A549 (cell line): ENCODE results near the gene APP. TPM values are rescaled to one million over a fixed set of nuclear protein-coding genes. Genes with fewer than 3 reads are reported as not detected.

Source experiments
- ATAC-seq, 2 experiments: fragments of 200-7000 bp in 1 of 2; fragments of >200 bp in 1 of 2; cut with Nextera tagmentation in 1 of 2; cut with Tn5 transposase in 1 of 2; 3 replicates each; pipeline versions ENCODE4 v1.8.0 to v1.9.1; 2018 to 2020; ENCODE audit warnings: mild to moderate bottlenecking in 1 of 2, moderate library complexity in 1 of 2
- CTCF ChIA-PET: fragments of 300-600 bp; sonication (Branson Sonifier 250); formaldehyde crosslinking; extraction: SDS; loops from one replicate; lab custom pipeline; 2021; ENCODE audit warnings: antibody characterized with exemption, inconsistent platforms; lab: Yijun Ruan, JAX
- POLR2A ChIA-PET: fragments of 350-600 bp; formaldehyde crosslinking; extraction: SDS; loops from one replicate; lab custom pipeline; 2021; ENCODE audit warnings: antibody characterized with exemption, inconsistent platforms; lab: Yijun Ruan, JAX
- DNase-seq, 2 experiments: peaks; one replicate each; pipeline versions ENCODE4 v3.0.0 to v3.0.0-alpha.2; 2011 to 2016; ENCODE audit warnings: low read depth in 1 of 2, low spot score in 1 of 2
- FAIRE-seq: peaks from 2 replicates; lab custom pipeline; 2011; peaks lifted over from hg19 to GRCh38; lab: Jason Lieb, UNC
- H3K27ac ChIP-seq, 2 experiments: fragments of >200 bp; sonication (Bioruptor Twin); formaldehyde crosslinking; 3 replicates each; pipeline ENCODE4 v1.5.1; 2016 to 2017
- H3K4me1 ChIP-seq: fragments of >200 bp; sonication (Bioruptor Twin); formaldehyde crosslinking; 3 replicates; pipeline ENCODE4 v1.6.1; 2016
- H3K4me2 ChIP-seq: fragments of >200 bp; sonication (Bioruptor Twin); formaldehyde crosslinking; 3 replicates; pipeline ENCODE4 v1.6.1; 2016
- H3K4me3 ChIP-seq: fragments of >200 bp; sonication (Bioruptor Twin); formaldehyde crosslinking; 3 replicates; pipeline ENCODE4 v1.5.1; 2016
- H3K9me3 ChIP-seq: fragments of >200 bp; sonication (Bioruptor Twin); formaldehyde crosslinking; 3 replicates; pipeline ENCODE4 v1.6.1; 2016
- ATOH8 ChIP-seq: fragments of 250-450 bp; sonication (Bioruptor Pico); IDR thresholded peaks from 2 replicates; pipeline ENCODE4 v1.5.0; 2020; ENCODE audit warnings: low read depth, mild to moderate bottlenecking, moderate library complexity
- BCL3 ChIP-seq: fragments of >200 bp; sonication (Bioruptor Twin); formaldehyde crosslinking; IDR thresholded peaks from 3 replicates; pipeline ENCODE4 v1.6.1; 2016
- BHLHE40 ChIP-seq: IDR thresholded peaks from 2 replicates; pipeline ENCODE4 v1.6.1; 2012; ENCODE audit warnings: low read depth, low read length, inconsistent platforms
- CEBPB ChIP-seq, 2 experiments: fragments of >200 bp in 1 of 2; sonication (Bioruptor Twin) in 1 of 2; formaldehyde crosslinking in 1 of 2; IDR thresholded peaks; 2 replicates each; pipeline ENCODE4 v1.6.1; 2012 to 2016
- CHD2 ChIP-seq: fragments of 150-350 bp; IDR thresholded peaks from 2 replicates; pipeline ENCODE4 v1.6.1; 2014; ENCODE audit warnings: low read length; ENCODE audit not compliant: partially characterized antibody
- CHD4 ChIP-seq: fragments of 200-600 bp; sonication (generic); IDR thresholded peaks from 2 replicates; pipeline ENCODE4 v1.6.1; 2016; ENCODE audit warnings: antibody characterized with exemption, mild to moderate bottlenecking, borderline replicate concordance
- EP300 ChIP-seq, 2 experiments: fragments of >200 bp; sonication (Bioruptor Twin); formaldehyde crosslinking; IDR thresholded peaks; 2 replicates in 1 of 2; 3 replicates in 1 of 2; pipeline ENCODE4 v1.6.1; 2016 to 2017
- ESRRA ChIP-seq: fragments of 150-350 bp; IDR thresholded peaks from 2 replicates; pipeline ENCODE4 v1.6.1; 2014; ENCODE audit warnings: mild to moderate bottlenecking, low read length, borderline replicate concordance
- FOSB ChIP-seq: fragments of 250-450 bp; sonication (Bioruptor Pico); IDR thresholded peaks from 2 replicates; pipeline ENCODE4 v1.5.0; 2020; ENCODE audit warnings: mild to moderate bottlenecking, moderate library complexity
- HEYL ChIP-seq: fragments of 250-450 bp; sonication (Bioruptor Pico); IDR thresholded peaks from 2 replicates; pipeline ENCODE4 v1.8.0; 2021; ENCODE audit warnings: mild to moderate bottlenecking, moderate library complexity
- HMGXB4 ChIP-seq: fragments of 250-450 bp; sonication (Bioruptor Pico); IDR thresholded peaks from 2 replicates; pipeline ENCODE4 v1.5.0; 2021; ENCODE audit warnings: mild to moderate bottlenecking, moderate library complexity, borderline replicate concordance
- HOXA7 ChIP-seq: fragments of 250-450 bp; sonication (Bioruptor Pico); IDR thresholded peaks from 2 replicates; pipeline ENCODE4 v1.5.0; 2020; ENCODE audit warnings: mild to moderate bottlenecking, moderate library complexity
- JUNB ChIP-seq: fragments of >200 bp; sonication (Bioruptor Twin); formaldehyde crosslinking; IDR thresholded peaks from 2 replicates; pipeline ENCODE4 v1.6.1; 2016
- KDM1A ChIP-seq: fragments of 200-600 bp; sonication (generic); IDR thresholded peaks from 2 replicates; pipeline ENCODE4 v1.6.1; 2016; ENCODE audit warnings: low read depth, mild to moderate bottlenecking
- MAZ ChIP-seq: fragments of 150-350 bp; IDR thresholded peaks from 2 replicates; pipeline ENCODE4 v1.6.1; 2014; ENCODE audit warnings: antibody characterized with exemption, low read depth, low read length, borderline replicate concordance
- NFE2L2 ChIP-seq: fragments of 150-350 bp; conservative IDR thresholded peaks from 2 replicates; pipeline ENCODE4 v1.6.1; 2014; ENCODE audit warnings: low read length
- NR3C1 ChIP-seq: fragments of >200 bp; sonication (Bioruptor Twin); formaldehyde crosslinking; IDR thresholded peaks from 3 replicates; pipeline ENCODE4 v1.6.1; 2017
- PBX3 ChIP-seq: IDR thresholded peaks from 2 replicates; pipeline ENCODE4 v1.6.1; 2012
- POLR2A ChIP-seq: IDR thresholded peaks from 2 replicates; pipeline ENCODE4 v1.6.1; 2012; ENCODE audit warnings: mild to moderate bottlenecking, low read length
- POLR2AphosphoS2 ChIP-seq: conservative IDR thresholded peaks from 2 replicates; pipeline ENCODE4 v1.6.1; 2012; ENCODE audit warnings: low read length, improper control_type of control experiment, inconsistent platforms
- RFX5 ChIP-seq: fragments of 450-650 bp; IDR thresholded peaks from 2 replicates; pipeline ENCODE4 v1.7.1; 2014; ENCODE audit warnings: antibody characterized with exemption, mild to moderate bottlenecking, moderate library complexity
- SREBF2 ChIP-seq: fragments of 450-650 bp; IDR thresholded peaks from 2 replicates; pipeline ENCODE4 v1.6.1; 2014; ENCODE audit warnings: mild to moderate bottlenecking, moderate library complexity
- ZC3H11A ChIP-seq: fragments of 450-650 bp; IDR thresholded peaks from 2 replicates; pipeline ENCODE4 v1.6.1; 2014; ENCODE audit warnings: antibody characterized with exemption, mild to moderate bottlenecking
- ZSCAN20 ChIP-seq: fragments of 250-450 bp; sonication (Bioruptor Pico); IDR thresholded peaks from 2 replicates; pipeline ENCODE4 v1.8.0; 2022; ENCODE audit warnings: mild to moderate bottlenecking, moderate library complexity
- WGBS: methylation state at CpG from one replicate; pipeline ENCODE4 v1.1.6; 2017; ENCODE audit errors: missing lambda C conversion rate; 5-methylcytosine and 5-hydroxymethylcytosine counted together
- polyA plus RNA-seq, 4 experiments: library from polyadenylated mRNA; depleted of rRNA in 3 of 4; stranded (reverse); fragments of >200 nt; fragmentation: RNase III in 1 of 4; extraction: RNeasy Plus Mini Kit Qiagen cat#74134 plus additional on column Dnase treatment in 1 of 4; gene quantifications; 2 replicates in 3 of 4; 3 replicates in 1 of 4; pipeline ENCODE4 v1.2.3, GENCODE V29; 2011 to 2017

The APP gene
- polyA plus RNA-seq, 2 of the 4 experiments (the other 2 are of a cell fraction), result 540 to 565 TPM

- Histone ChIP-seq H3K4me2 (0 out of 3 replicates have a peak overlapping the region, but pooled peaks have one; percentile 10), H3K4me3 (no peak overlapping the region), H3K9me3 (no peaks in the 10 kb centered on the region), H3K27ac (no peak overlapping the region), H3K4me1 (peaks cover 45% of the 10 kb centered on the region)
- POLR2A ChIA-PET, result no interaction called here
- CTCF ChIA-PET, result no interaction called here
- 89% methylated on average over 3 of the region's 4 CpGs for WGBS
- TF ChIP-seq ZC3H11A (no peak), EP300 (IDR thresholded peaks at IDR 0.05) (no peak), NR3C1 (no peak), BHLHE40 (no peak), FOSB (CRISPR knock-in tag) (no peak), SREBF2 (no peak), RFX5 (no peak)
- FAIRE-seq, result no peak
- no peak for ATAC-seq
- DNase-seq, result no peak
Observed at GRCh38 chr21:26068776-26069175, 101.8 kb downstream of the APP start.

GRCh38 chr21:26067836-26068594, 102.6 kb downstream of the APP start:
- ATAC-seq, result no peak
- WGBS, result 93% methylated on average over 12 of the region's 12 CpGs

GRCh38 chr21:26064506-26064905, 106.1 kb downstream of the APP start:
- 96% methylated on average over 6 of the region's 6 CpGs for WGBS
- POLR2A ChIA-PET, result no interaction called here
- TF ChIP-seq PBX3 (no peak), HOXA7 (CRISPR knock-in tag) (no peak), ZC3H11A (no peak), HMGXB4 (CRISPR knock-in tag) (no peak), POLR2A (no peak), JUNB (no peak), MAZ (no peak), ATOH8 (CRISPR knock-in tag) (no peak), ESRRA (no peak), NFE2L2 (no peak), POLR2AphosphoS2 (no peak), HEYL (CRISPR knock-in tag) (no peak)
- H3K4me3 ChIP-seq, result no peak overlapping the region
- no peak for ATAC-seq
- CTCF ChIA-PET, result no interaction called here
- no peak for DNase-seq
- FAIRE-seq, result no peak
- no peak overlapping the region for H3K4me2 ChIP-seq
- H3K27ac ChIP-seq, result no peak overlapping the region
- peaks cover 13% of the 10 kb centered on the region for H3K4me1 ChIP-seq
- no peaks in the 10 kb centered on the region for H3K9me3 ChIP-seq

More at GRCh38 chr21:26067836-26068594, 102.6 kb downstream of the APP start:
- H3K4me3 ChIP-seq, result no peak overlapping the region
- FAIRE-seq, result no peak
- no peak overlapping the region for H3K4me2 ChIP-seq
- ChIA-PET CTCF (no interaction called here), POLR2A (no interaction called here)
- H3K4me1 ChIP-seq, result peaks cover 43% of the 10 kb centered on the region
- DNase-seq, result no peak
- no peak overlapping the region for H3K27ac ChIP-seq
- TF ChIP-seq CHD4, result no peak
- TF ChIP-seq CEBPB (IDR thresholded peaks at IDR 0.05), result no peak
- TF ChIP-seq KDM1A, result no peak
- TF ChIP-seq RFX5, result no peak
- no peak for TF ChIP-seq MAZ
- TF ChIP-seq POLR2AphosphoS2, result no peak
- TF ChIP-seq ZSCAN20 (CRISPR knock-in tag), result no peak
- no peak for TF ChIP-seq CHD2
- TF ChIP-seq BCL3, result no peak
- no peak for TF ChIP-seq SREBF2
- no peaks in the 10 kb centered on the region for H3K9me3 ChIP-seq
